Duodenal mucosa (tissue), 2 donors: Measurements from ENCODE around the gene LST1.
A peak's percentile ranks its signal among the peaks of the same experiment; 100 is the strongest.

Experiments used
- H3K27ac ChIP-seq: one replicate; pipeline ENCODE4 v1.7.0; 2013; ENCODE audit warnings: low read depth, low read length
- H3K27me3 ChIP-seq, 2 donors: one replicate each; pipeline ENCODE4 v1.7.0; 2013; ENCODE audit warnings: low read length in 2 of 2, control low read depth in 1 of 2; ENCODE audit not compliant: insufficient read depth in 2 of 2, control insufficient read depth in 1 of 2
- H3K36me3 ChIP-seq, 2 donors: one replicate each; pipeline ENCODE4 v1.7.0; 2013; ENCODE audit warnings: low read length in 2 of 2, control low read depth in 1 of 2; ENCODE audit not compliant: insufficient read depth in 2 of 2, control insufficient read depth in 1 of 2
- H3K4me1 ChIP-seq, 2 donors: one replicate each; pipeline ENCODE4 v1.7.0; 2013; ENCODE audit warnings: low read length in 2 of 2, control low read depth in 1 of 2; ENCODE audit not compliant: insufficient read depth in 2 of 2, control insufficient read depth in 1 of 2
- H3K4me3 ChIP-seq, 2 donors: one replicate each; pipeline ENCODE4 v1.7.0; 2013; ENCODE audit warnings: low read length in 2 of 2, low read depth in 1 of 2
- H3K9ac ChIP-seq, 2 donors: one replicate each; pipeline ENCODE4 v1.7.0; 2013; ENCODE audit warnings: low read length in 2 of 2, low read depth in 1 of 2
- H3K9me3 ChIP-seq, 2 donors: one replicate each; pipeline ENCODE4 v1.7.0; 2013; ENCODE audit warnings: low read length in 2 of 2, control low read depth in 1 of 2; ENCODE audit not compliant: control insufficient read depth in 1 of 2

Gene LST1

DNA sequence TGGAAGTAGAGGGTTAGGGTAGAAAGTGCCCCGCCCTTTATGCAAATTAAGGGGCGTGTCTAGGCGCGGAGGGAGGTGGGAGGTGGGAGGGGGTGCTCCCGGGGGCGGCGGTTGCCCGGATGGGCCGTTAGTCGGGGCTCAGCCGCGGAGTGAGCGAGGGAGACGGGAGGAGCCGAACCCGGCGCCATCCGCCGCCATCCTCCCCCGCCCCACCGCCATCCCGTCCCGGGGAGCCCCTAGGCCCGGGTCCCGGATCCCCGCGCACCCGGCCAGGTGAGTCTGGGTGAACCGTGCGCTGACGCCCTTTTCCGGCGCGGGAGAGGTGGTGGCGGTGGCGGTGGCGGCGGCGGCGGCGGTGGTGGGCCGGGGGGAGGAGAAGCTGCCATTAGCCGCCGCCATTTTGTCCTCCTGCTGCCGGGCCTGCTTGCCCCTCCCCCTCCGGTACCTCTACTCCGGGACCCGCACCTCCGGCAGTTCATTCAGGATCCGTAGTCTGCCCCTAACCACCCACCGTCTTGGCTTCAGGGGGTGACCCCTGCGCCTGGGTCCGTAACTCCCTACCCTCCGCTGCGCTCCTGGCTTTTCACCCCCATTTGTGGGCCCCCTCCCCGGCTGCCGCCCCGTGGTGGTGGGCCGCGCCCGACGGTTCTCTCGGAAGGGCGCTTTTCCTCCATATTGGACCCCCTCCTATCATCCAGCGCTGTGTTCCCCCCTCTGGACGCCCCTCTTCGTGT, 34.7 kb downstream of the LST1 start, which contains the start of gene PRRC2A:
TSS of gene PRRC2A (plus strand) at position 130 of the 734 bp plus-strand sequence. CDS start 2,075 bp downstream, outside the sequence.
- Histone ChIP-seq H3K4me3 (peak within 1 kb of the TSS; percentile 88 to 97), H3K27me3 (no peaks in the 10 kb centered on the region), H3K9ac (peak within 1 kb of the TSS; percentile 98 to 99), H3K9me3 (no peaks in the 10 kb centered on the region), H3K27ac (peak within 1 kb of the TSS; percentile 99), H3K36me3 (peaks cover 23 to 33% of the 10 kb centered on the region in 2 donors), H3K4me1 (peaks cover 18 to 19% of the 10 kb centered on the region in 2 donors)

DNA sequence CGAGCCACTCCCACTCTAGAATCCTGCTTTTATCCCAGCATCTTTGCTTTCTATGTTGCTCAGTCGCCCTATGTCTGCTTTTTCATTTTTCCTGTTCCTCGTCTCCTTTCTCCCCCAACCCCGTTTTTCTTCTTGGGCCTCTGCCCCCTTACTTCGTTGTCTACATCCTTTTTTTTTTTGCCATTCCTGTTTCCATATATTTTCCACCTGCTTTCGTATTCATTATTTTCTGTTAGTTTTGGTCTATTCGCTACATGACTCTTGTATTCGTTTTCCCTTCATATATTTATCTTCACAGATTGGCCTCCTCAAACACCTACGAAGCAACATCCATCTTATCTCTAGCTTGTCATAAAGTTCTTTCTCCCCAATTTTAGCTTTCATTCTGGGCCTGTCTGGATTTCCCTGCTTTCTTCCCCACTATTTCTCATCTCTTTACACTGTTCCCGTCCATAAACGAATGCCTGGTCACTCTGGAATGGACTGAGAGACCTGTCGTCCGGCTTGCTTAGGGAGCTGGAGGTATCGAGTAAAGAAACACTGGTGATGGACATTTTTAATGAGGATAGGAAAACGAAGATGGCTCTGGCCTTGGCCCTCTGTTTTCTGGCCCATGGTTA, 35.4 kb downstream of the LST1 start:
- peak overlapping the region; percentile 88 to 97 for H3K4me3 ChIP-seq
- H3K4me1 ChIP-seq: peaks cover 18 to 19% of the 10 kb centered on the region in 2 donors
- no peaks in the 10 kb centered on the region for H3K27me3 ChIP-seq
- no peaks in the 10 kb centered on the region for H3K9me3 ChIP-seq
- peak overlapping the region; percentile 95 for H3K27ac ChIP-seq
- peaks cover 29 to 40% of the 10 kb centered on the region in 2 donors for H3K36me3 ChIP-seq
- H3K9ac ChIP-seq: peak overlapping the region; percentile 98 to 99

DNA sequence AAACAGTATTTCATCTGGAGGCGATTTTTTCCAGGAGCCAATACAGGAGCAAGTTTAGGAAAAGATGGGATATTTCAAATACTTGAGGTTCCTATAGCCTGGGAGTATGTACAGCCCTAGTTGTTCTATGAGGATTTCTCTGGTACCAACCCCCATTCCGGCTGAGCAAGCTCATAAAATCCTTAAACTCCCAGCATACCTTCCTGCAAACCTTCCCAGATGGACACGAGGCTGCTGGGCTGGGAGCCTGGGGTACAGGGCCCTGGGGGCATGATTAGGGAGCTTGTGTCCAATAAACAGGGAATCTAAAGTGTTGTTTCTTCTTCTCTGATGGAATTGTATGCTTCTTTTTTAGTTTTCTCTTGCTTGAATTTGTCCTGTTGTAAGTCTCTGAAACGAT, 35.9 kb downstream of the LST1 start:
- H3K4me3 ChIP-seq: peak overlapping the region; percentile 88 to 97
- peaks cover 32 to 45% of the 10 kb centered on the region in 2 donors for H3K36me3 ChIP-seq
- H3K4me1 ChIP-seq: peaks cover 18 to 19% of the 10 kb centered on the region in 2 donors
- H3K27ac ChIP-seq: peak overlapping the region; percentile 95
- H3K9me3 ChIP-seq: no peaks in the 10 kb centered on the region
- no peaks in the 10 kb centered on the region for H3K27me3 ChIP-seq
- peak overlapping the region; percentile 98 to 99 for H3K9ac ChIP-seq

DNA sequence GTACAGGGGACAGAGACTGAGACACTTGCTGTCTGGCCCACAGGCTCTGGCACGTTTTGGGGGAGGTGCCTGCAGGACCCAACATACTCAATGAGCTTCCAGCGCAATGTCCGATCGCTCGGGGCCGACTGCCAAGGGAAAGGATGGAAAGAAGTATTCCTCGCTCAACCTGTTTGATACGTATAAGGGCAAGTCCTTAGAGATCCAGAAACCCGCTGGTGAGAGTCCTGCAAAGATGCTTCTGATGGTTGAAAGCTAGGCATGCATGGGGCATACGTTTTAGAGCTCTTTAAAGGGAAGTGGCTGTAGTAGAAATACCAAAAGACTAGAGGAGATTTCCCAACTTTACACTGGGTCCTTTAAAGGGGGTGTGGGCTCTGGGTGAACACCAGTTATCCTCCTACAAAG, 36.6 kb downstream of the LST1 start:
- no peak overlapping the region for H3K27ac ChIP-seq
- no peaks in the 10 kb centered on the region for H3K27me3 ChIP-seq
- H3K9ac ChIP-seq: peak overlapping the region in 1 of 2 donors; percentile 98
- H3K4me3 ChIP-seq: peak overlapping the region; percentile 36 to 97
- peaks cover 32 to 52% of the 10 kb centered on the region in 2 donors for H3K36me3 ChIP-seq
- peaks cover 18 to 19% of the 10 kb centered on the region in 2 donors for H3K4me1 ChIP-seq
- H3K9me3 ChIP-seq: no peaks in the 10 kb centered on the region

DNA sequence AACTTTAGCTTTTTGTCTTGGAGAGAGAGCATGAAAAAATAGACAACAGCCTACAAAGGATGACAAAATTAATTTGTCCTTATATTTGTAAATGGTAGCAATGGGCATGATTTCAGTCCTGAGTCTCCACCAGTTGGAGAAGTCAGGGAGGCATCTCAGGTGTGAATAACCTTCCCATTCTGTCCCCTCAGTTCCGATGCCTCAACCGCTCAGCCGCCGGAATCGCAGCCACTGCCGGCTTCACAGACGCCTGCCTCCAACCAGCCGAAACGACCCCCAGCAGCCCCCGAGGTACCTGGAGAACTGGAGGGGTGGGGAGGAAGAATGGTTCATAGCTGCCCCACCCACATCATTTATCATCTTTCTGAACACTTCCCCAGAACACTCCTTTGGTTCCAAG, 38.0 kb downstream of the LST1 start:
- peaks cover 18 to 19% of the 10 kb centered on the region in 2 donors for H3K4me1 ChIP-seq
- H3K27me3 ChIP-seq: no peaks in the 10 kb centered on the region
- H3K4me3 ChIP-seq: no peak overlapping the region
- no peak overlapping the region for H3K27ac ChIP-seq
- H3K36me3 ChIP-seq: peaks cover 43 to 66% of the 10 kb centered on the region in 2 donors
- H3K9ac ChIP-seq: no peak overlapping the region
- no peaks in the 10 kb centered on the region for H3K9me3 ChIP-seq

DNA sequence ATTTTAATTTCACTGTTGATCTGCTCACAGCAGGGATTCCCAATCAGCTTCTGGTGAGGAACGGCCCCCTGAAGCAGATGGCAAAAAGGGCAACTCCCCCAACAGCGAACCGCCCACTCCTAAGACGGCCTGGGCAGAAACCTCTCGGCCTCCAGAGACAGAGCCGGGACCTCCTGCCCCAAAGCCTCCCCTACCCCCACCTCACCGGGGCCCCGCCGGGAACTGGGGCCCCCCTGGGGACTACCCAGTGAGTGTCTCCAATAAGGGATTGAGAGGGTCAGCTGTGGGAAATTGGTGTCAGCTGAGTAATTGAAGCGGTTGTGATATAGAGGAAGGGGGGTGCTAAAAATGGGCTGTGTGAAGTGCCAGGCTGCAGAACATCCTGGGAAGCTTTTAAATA, 40.9 kb downstream of the LST1 start:
- H3K9me3 ChIP-seq: no peaks in the 10 kb centered on the region
- H3K4me3 ChIP-seq: no peak overlapping the region
- no peaks in the 10 kb centered on the region for H3K27me3 ChIP-seq
- no peak overlapping the region for H3K9ac ChIP-seq
- peaks cover 62 to 92% of the 10 kb centered on the region in 2 donors for H3K36me3 ChIP-seq
- peaks cover 11 to 13% of the 10 kb centered on the region in 2 donors for H3K4me1 ChIP-seq
- H3K27ac ChIP-seq: no peak overlapping the region

DNA sequence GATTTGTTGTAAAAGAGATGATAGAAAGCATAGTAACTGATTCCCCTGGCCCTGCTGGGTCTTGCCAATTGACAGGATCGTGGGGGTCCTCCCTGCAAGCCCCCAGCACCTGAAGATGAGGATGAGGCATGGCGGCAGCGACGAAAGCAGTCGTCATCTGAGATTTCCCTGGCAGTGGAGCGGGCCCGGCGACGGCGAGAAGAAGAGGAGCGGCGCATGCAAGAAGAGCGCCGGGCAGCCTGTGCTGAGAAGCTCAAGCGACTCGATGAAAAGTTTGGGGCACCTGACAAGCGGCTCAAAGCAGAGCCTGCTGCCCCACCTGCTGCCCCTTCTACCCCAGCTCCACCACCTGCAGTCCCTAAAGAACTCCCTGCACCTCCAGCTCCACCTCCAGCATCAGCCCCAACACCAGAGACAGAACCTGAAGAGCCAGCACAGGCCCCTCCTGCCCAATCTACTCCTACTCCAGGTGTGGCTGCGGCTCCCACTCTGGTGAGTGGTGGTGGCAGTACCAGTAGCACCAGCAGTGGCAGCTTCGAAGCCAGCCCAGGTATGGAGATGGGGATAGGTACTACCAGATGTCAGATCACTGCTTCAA, 41.7 kb downstream of the LST1 start:
- Histone ChIP-seq H3K4me1 (peaks cover 3 to 4% of the 10 kb centered on the region in 2 donors), H3K4me3 (no peak overlapping the region), H3K27me3 (no peaks in the 10 kb centered on the region), H3K36me3 (peaks cover 62 to 95% of the 10 kb centered on the region in 2 donors), H3K9ac (no peak overlapping the region), H3K9me3 (no peaks in the 10 kb centered on the region), H3K27ac (no peak overlapping the region)

DNA sequence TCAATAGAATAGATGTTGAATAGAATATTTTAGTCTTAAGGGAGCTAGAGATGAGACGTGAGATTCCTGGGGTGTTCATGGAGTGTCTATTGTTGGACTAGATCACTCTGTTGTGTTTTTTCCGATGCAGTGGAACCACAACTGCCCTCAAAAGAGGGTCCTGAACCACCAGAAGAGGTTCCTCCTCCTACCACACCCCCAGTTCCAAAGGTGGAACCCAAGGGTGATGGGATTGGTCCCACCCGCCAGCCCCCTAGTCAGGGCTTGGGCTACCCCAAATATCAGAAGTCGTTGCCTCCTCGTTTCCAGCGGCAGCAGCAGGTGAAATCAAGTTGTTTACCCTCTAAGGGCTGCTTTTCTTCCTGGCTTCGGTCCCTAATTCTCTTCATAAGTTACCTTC, 42.9 kb downstream of the LST1 start:
- H3K36me3 ChIP-seq: peaks cover 63 to 93% of the 10 kb centered on the region in 2 donors

DNA sequence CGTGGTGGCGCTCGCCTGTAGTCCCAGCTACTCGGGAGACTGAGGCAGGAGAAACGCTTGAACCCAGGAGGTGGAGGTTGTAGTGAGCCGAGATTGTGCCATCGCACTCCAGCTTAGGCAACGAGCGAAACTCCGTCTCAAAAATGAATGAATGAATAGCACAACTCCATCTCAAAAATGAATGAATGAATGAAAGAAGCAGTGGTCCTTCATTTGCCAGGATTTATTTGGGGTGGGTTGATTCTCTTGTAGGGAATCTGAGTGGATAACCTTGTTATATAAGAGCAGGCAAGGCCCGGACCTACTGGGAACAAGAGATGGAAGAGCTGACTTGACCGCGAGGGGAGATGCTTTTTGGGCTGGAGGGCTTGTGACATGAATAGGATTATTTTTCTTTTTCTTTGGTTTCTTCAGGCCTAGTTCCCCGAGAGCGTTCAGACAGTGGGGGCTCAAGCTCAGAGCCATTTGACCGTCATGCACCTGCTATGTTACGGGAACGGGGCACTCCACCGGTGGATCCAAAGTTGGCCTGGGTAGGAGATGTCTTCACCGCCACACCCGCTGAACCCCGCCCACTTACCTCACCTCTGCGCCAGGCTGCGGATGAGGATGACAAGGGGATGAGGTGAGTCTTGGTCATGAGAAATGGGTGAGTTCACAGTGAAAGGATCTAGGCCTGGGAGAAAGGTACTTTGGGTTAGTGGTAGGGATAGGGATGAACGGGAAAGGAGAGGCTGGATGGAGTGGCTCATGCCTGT, 44.3 kb downstream of the LST1 start:
- no peaks in the 10 kb centered on the region for H3K9me3 ChIP-seq
- H3K36me3 ChIP-seq: peaks cover 65 to 93% of the 10 kb centered on the region in 2 donors
- H3K4me1 ChIP-seq: no peaks in the 10 kb centered on the region
- H3K4me3 ChIP-seq: no peak overlapping the region
- no peak overlapping the region for H3K27ac ChIP-seq
- no peaks in the 10 kb centered on the region for H3K27me3 ChIP-seq
- H3K9ac ChIP-seq: no peak overlapping the region

More for the DNA sequence above, 42.9 kb downstream of the LST1 start:
- Histone ChIP-seq H3K4me3 (no peak overlapping the region), H3K27me3 (no peaks in the 10 kb centered on the region), H3K9me3 (no peaks in the 10 kb centered on the region), H3K9ac (no peak overlapping the region), H3K4me1 (peaks cover 0 to 3% of the 10 kb centered on the region in 2 donors), H3K27ac (no peak overlapping the region)
